Endothelial cell of umbilical vein (primary cell): ENCODE measurements around the gene CACNA1F. TPM values are rescaled to one million over a fixed set of nuclear protein-coding genes. Genes with fewer than 3 reads are reported as not detected.

Experiments
- BruUV-seq: library from RNA; stranded (reverse); fragments of 400-500 nt; replicated peaks from 2 replicates; lab custom pipeline; 2021; lab: Mats Ljungman, UMichigan
- CTCF ChIA-PET: fragments of 300-600, 350-600 bp; sonication (Branson Sonifier 250); formaldehyde crosslinking; loops from one replicate; lab custom pipeline; 2021; ENCODE audit warnings: antibody characterized with exemption, inconsistent platforms; lab: Charles Lee
- POLR2A ChIA-PET: fragments of 300-600, 350-600 bp; sonication (Branson Sonifier 250); formaldehyde crosslinking; loops from one replicate; lab custom pipeline; 2021; ENCODE audit warnings: antibody characterized with exemption, inconsistent platforms; lab: Charles Lee
- DNase-seq: peaks from one replicate; pipeline ENCODE4 v3.0.0-alpha.2; 2011; ENCODE audit warnings: low read depth, low spot score
- FAIRE-seq: peaks from 2 replicates; lab custom pipeline; 2011; peaks lifted over from hg19 to GRCh38; lab: Jason Lieb, UNC
- H2AFZ ChIP-seq: 2 replicates; pipeline ENCODE4 v1.6.0; 2012; ENCODE audit warnings: low read depth, low read length, control low read depth, inconsistent platforms
- H3K27ac ChIP-seq: 2 replicates; pipeline ENCODE4 v1.5.1; 2011; ENCODE audit warnings: low read depth, mild to moderate bottlenecking, control low read depth, low read length, moderate library complexity; ENCODE audit not compliant: insufficient read depth
- H3K27me3 ChIP-seq, 2 experiments: 2 replicates each; pipeline versions ENCODE4 v1.6.0 to v1.6.1; 2011; ENCODE audit warnings: low read length in 2 of 2, mixed read lengths in 1 of 2; ENCODE audit not compliant: control insufficient read depth in 2 of 2, insufficient read depth in 2 of 2
- H3K36me3 ChIP-seq, 2 experiments: 2 replicates in 1 of 2; 3 replicates in 1 of 2; pipeline ENCODE4 v1.5.1; 2011; ENCODE audit warnings: low read length in 2 of 2, mild to moderate bottlenecking in 1 of 2, moderate library complexity in 1 of 2; ENCODE audit not compliant: control insufficient read depth in 2 of 2, insufficient read depth in 2 of 2; ENCODE audit errors: extremely low read depth in 1 of 2
- H3K4me1 ChIP-seq: 3 replicates; pipeline ENCODE4 v1.5.1; 2011; ENCODE audit warnings: mild to moderate bottlenecking, low read length; ENCODE audit not compliant: control insufficient read depth, insufficient read depth; ENCODE audit errors: extremely low read depth
- H3K4me2 ChIP-seq: 2 replicates; pipeline ENCODE4 v1.6.1; 2011; ENCODE audit warnings: low read length, control low read depth, mixed read lengths; ENCODE audit not compliant: insufficient read depth
- H3K4me3 ChIP-seq, 3 experiments: fragments of 200-600 bp in 1 of 3; sonication (generic), shearing (Covaris generic) in 1 of 3; replicated peaks in 1 of 3; 2 replicates each; pipeline ENCODE4 v1.5.1; 2011 to 2016; ENCODE audit warnings: control low read depth in 3 of 3, low read length in 3 of 3, mild to moderate bottlenecking in 2 of 3, inconsistent platforms in 1 of 3, low read depth in 1 of 3, moderate library complexity in 1 of 3; ENCODE audit not compliant: insufficient read depth in 1 of 3
- H3K79me2 ChIP-seq: 2 replicates; pipeline ENCODE4 v1.6.0; 2012; ENCODE audit warnings: low read length, inconsistent platforms; ENCODE audit not compliant: control insufficient read depth, insufficient read depth
- H3K9ac ChIP-seq: replicated peaks from 2 replicates; pipeline ENCODE3; 2011; ENCODE audit warnings: low read length, control low read depth; ENCODE audit not compliant: insufficient read depth; ENCODE audit errors: extremely low read depth
- H3K9me1 ChIP-seq: replicated peaks from 3 replicates; pipeline ENCODE4 v1.6.0; 2011; ENCODE audit warnings: mild to moderate bottlenecking, low read length; ENCODE audit not compliant: control insufficient read depth, insufficient read depth; ENCODE audit errors: extremely low read depth
- H3K9me3 ChIP-seq: replicated peaks from 2 replicates; pipeline ENCODE4 v1.5.1; 2012; ENCODE audit warnings: low read length, inconsistent platforms; ENCODE audit not compliant: control insufficient read depth, insufficient read depth
- H4K20me1 ChIP-seq: replicated peaks from 2 replicates; pipeline ENCODE3; 2011; ENCODE audit warnings: mild to moderate bottlenecking, low read length; ENCODE audit not compliant: control insufficient read depth, insufficient read depth; ENCODE audit errors: extremely low read depth
- EZH2 ChIP-seq: IDR thresholded peaks from 2 replicates; pipeline ENCODE4 v1.6.1; 2012; ENCODE audit warnings: borderline replicate concordance, low read depth, mild to moderate bottlenecking, moderate library complexity, low read length, inconsistent platforms; ENCODE audit not compliant: severe bottlenecking
- FOS ChIP-seq: IDR thresholded peaks from 2 replicates; pipeline ENCODE4 v1.6.1; 2011; ENCODE audit warnings: mild to moderate bottlenecking, low read length, moderate library complexity, borderline replicate concordance; ENCODE audit not compliant: insufficient read depth
- GATA2 ChIP-seq: IDR thresholded peaks from 2 replicates; pipeline ENCODE4 v1.7.0; 2011; ENCODE audit warnings: low read depth, mild to moderate bottlenecking, moderate library complexity, mixed read lengths, low read length; ENCODE audit not compliant: insufficient read length, insufficient read depth
- JUN ChIP-seq: IDR thresholded peaks from 2 replicates; pipeline ENCODE4 v1.6.1; 2011; ENCODE audit warnings: borderline replicate concordance, low read depth; ENCODE audit not compliant: insufficient read length, insufficient read depth
- MYC ChIP-seq: IDR thresholded peaks from one replicate; pipeline ENCODE4 v1.6.1; 2011; ENCODE audit warnings: mild to moderate bottlenecking, low read depth, low read length
- POLR2A ChIP-seq: IDR thresholded peaks from 2 replicates; pipeline ENCODE4 v1.6.1; 2012; ENCODE audit warnings: low read depth, mild to moderate bottlenecking, control low read depth, low read length
- POLR2AphosphoS5 ChIP-seq: IDR thresholded peaks from 2 replicates; pipeline ENCODE4 v1.6.1; 2012; ENCODE audit warnings: low read depth, mild to moderate bottlenecking, control low read depth, low read length, moderate library complexity; ENCODE audit not compliant: insufficient read depth
- dilution Hi-C: fragments of 300-500 bp; cut with MboI; formaldehyde crosslinking; loops from one replicate; pipeline ENCODE4 v1.15.0; 2019; ENCODE audit warnings: low sequenced_read_pairs; ENCODE audit not compliant: extremely low pct_ligation_motif_present
- intact Hi-C: fragments of 100-400 bp; cut with micrococcal nuclease; formaldehyde crosslinking; loops from one replicate; pipeline ENCODE4 v1.10.0; 2022
- polyA plus RNA-seq, 4 experiments: library from polyadenylated mRNA; depleted of rRNA in 3 of 4; stranded (reverse) in 3 of 4; unstranded in 1 of 4; fragments of >200 nt; gene quantifications; 2 replicates each; pipeline versions ENCODE4 v1.2.1 to v1.2.3, GENCODE V29; 2011 to 2012; ENCODE audit warnings: missing spikeins in 1 of 4
- total RNA-seq: library from RNA; stranded (reverse); gene quantifications from 2 replicates; pipeline ENCODE4 v1.2.3, GENCODE V29; 2021
- TF ChIP-seq, protein P1 (sequence below), 2 donors: IDR thresholded peaks; 1 replicate in 1 of 2; 2 replicates in 1 of 2; pipeline ENCODE4 v1.5.1; 2011; ENCODE audit warnings: low read length in 2 of 2, mild to moderate bottlenecking in 2 of 2, moderate library complexity in 2 of 2, control low read depth in 1 of 2, inconsistent platforms in 1 of 2, low read depth in 1 of 2; ENCODE audit not compliant: insufficient read depth in 1 of 2; ENCODE audit errors: extremely low read depth in 1 of 2
- TF ChIP-seq, protein P2 (sequence below): IDR thresholded peaks from 2 replicates; pipeline ENCODE4 v1.6.1; 2011; ENCODE audit not compliant: insufficient read depth, insufficient read length

CACNA1F gene
- total and polyA plus RNA-seq, 2 donors (not counting 3 experiments of a cell fraction or from before 2014, with no cell fraction given): not detected

DNA sequence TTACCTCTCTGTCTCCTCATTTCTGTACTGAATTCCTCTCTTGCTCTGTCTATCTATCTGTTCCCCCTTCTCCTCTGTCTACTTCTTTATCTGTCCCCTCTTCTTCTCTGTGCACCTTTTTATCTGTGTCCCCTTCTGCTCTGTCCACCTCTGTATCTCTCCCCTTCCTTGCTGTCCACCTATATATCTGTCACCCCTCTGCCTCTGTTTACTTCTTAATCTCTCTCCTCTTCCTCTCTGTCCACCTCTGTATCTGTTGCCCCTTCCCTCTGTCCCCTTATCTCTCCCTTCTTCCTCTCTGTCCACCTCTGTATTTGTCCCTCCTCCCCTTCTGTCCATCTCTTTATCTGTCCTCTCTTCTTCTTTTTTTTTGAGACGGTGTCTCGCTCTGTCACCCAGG, 11.1 kb upstream of the CACNA1F start:
- no peak overlapping the region for H3K4me3 ChIP-seq
- no peaks in the 10 kb centered on the region for H3K27me3 ChIP-seq
- peaks cover 3% of the 10 kb centered on the region for H3K4me1 ChIP-seq
- H3K9me1 ChIP-seq: no peaks in the 10 kb centered on the region
- FAIRE-seq (no peak), DNase-seq (no peak)
- POLR2A ChIA-PET: no interaction called here
- intact Hi-C loops (no loop called here), dilution Hi-C loops (no loop called here)
- no peaks in the 10 kb centered on the region for H3K79me2 ChIP-seq
- H3K36me3 ChIP-seq: peaks cover 0 to 9% of the 10 kb centered on the region in 2 experiments
- H3K9me3 ChIP-seq: no peaks in the 10 kb centered on the region
- CTCF ChIA-PET: no interaction called here
- no peak overlapping the region for H3K9ac ChIP-seq
- no peaks in the 10 kb centered on the region for H4K20me1 ChIP-seq
- TF ChIP-seq MYC (no peak), GATA2 (no peak), FOS (no peak), JUN (no peak), EZH2 (no peak), POLR2AphosphoS5 (no peak), POLR2A (no peak)
- TF ChIP-seq, protein P1, sequence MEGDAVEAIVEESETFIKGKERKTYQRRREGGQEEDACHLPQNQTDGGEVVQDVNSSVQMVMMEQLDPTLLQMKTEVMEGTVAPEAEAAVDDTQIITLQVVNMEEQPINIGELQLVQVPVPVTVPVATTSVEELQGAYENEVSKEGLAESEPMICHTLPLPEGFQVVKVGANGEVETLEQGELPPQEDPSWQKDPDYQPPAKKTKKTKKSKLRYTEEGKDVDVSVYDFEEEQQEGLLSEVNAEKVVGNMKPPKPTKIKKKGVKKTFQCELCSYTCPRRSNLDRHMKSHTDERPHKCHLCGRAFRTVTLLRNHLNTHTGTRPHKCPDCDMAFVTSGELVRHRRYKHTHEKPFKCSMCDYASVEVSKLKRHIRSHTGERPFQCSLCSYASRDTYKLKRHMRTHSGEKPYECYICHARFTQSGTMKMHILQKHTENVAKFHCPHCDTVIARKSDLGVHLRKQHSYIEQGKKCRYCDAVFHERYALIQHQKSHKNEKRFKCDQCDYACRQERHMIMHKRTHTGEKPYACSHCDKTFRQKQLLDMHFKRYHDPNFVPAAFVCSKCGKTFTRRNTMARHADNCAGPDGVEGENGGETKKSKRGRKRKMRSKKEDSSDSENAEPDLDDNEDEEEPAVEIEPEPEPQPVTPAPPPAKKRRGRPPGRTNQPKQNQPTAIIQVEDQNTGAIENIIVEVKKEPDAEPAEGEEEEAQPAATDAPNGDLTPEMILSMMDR (IDR thresholded peaks at IDR 0.05; ENCODE audit: extremely low read depth in 1 of 2, insufficient read depth in 1 of 2, low read depth in 1 of 2, low read length in 2 of 2): no peak
- TF ChIP-seq, protein P2, sequence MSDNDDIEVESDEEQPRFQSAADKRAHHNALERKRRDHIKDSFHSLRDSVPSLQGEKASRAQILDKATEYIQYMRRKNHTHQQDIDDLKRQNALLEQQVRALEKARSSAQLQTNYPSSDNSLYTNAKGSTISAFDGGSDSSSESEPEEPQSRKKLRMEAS: no peak
- no peak overlapping the region for H2AFZ ChIP-seq
- BruUV-seq: no TSS peak
- no peak overlapping the region for H3K4me2 ChIP-seq
- H3K27ac ChIP-seq: no peak overlapping the region
